ENCODE measurements around the gene STXBP1.

- TF ChIP-seq CTCF (IDR thresholded peaks at IDR 0.05) = no peak
- TF ChIP-seq POLR2AphosphoS5 (IDR thresholded peaks at IDR 0.05) = no peak
- TF ChIP-seq EP300 (IDR thresholded peaks at IDR 0.05) = no peak
Observed at GRCh38 chr9:127567730-127568617, 44.1 kb upstream of the STXBP1 start.
